GM18867 (cell line): ENCODE data around the gene HSPA1A.

Experiments used
- ATAC-seq: cut with Tn5 transposase; IDR thresholded peaks from one replicate; pipeline ENCODE4 v1.9.1; 2021; ENCODE audit warnings: mild to moderate bottlenecking, moderate library complexity; ENCODE audit not compliant: unreplicated experiment

HSPA1A gene

DNA sequence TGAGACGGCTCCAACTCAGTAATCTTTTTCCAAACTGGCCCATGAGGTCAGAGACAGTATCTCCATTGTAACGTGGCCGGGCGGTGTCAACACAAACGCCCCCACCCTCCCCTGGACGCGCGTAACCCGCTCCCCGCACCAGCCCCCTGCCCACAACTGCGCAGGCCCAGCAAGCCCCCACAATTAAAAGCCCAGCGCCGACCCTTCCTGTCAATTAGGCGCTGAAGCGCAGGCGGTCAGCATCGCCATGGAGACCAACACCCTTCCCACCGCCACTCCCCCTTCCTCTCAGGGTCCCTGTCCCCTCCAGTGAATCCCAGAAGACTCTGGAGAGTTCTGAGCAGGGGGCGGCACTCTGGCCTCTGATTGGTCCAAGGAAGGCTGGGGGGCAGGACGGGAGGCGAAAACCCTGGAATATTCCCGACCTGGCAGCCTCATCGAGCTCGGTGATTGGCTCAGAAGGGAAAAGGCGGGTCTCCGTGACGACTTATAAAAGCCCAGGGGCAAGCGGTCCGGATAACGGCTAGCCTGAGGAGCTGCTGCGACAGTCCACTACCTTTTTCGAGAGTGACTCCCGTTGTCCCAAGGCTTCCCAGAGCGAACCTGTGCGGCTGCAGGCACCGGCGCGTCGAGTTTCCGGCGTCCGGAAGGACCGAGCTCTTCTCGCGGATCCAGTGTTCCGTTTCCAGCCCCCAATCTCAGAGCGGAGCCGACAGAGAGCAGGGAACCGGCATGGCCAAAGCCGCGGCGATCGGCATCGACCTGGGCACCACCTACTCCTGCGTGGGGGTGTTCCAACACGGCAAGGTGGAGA lies at the start of gene HSPA1A, which contains the start of gene HSPA1L:
TSS of gene HSPA1A (plus strand) at position 519 of the 814 bp plus-strand sequence. CDS start at position 733, 214 bp downstream.
TSS of gene HSPA1L (minus strand) at position 259 of the 814 bp plus-strand sequence. CDS start 3,311 bp downstream, outside the sequence.
- peak; percentile 41 for ATAC-seq

DNA sequence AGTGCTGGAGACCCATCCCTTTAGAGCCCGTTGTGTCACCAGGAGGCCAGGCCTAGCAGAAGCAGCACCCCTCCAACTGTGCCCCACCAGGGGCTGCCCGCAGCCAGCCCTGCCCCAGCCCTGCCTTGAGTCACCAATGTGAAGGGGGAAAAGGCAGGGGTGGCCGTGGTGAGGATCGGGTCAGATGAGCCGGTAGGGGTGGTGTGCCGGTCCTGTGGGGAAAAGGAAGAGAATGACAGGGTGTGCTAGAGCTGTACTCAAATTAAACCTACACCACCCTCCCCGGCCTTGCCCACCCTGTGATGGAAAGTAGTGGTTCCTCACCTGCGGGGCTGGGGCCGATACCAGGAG lies 49.8 kb upstream of the HSPA1A start:
- no peak for ATAC-seq

DNA sequence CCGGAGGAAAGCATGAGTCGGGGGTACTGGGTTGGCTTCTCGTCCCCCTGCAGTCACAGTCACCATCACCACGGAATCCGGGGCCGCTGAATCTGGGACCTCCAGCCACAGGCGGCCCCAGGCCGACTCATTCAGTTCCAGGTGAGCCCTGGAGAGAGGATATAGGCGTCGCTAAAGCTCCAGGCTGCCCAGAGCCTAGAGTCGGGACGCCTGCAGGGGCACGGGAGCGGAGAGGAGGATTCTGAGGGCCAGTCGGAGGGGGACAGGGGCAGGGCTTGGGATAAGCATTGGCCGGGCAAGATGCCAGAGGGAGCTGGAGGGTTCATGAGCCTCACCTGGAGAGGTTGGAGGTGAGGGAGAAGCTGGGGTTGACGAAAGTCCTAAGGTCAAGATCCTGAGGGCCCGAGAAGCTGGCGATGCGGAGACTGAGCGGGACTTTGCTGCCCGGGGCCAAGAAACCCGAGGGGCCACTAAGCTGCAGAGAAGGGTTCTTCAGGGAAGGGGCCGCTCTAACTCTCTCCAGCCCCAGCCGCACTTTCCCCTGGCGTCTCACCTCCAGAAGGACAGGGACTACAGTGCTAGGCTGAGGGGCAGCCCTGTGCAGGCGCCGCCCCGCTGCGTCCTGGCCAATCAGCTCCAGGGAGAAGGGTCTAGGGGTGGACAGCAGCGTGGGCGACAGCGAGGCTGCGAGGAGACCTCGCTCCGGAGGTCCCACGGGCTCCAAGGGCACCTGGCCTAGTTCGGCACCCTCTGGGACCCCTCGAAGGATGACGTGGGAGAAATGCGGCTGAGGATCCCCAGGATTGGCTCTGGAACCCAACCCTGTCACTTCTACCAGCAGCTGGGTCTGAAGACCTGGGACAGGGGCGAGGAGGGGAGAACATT lies 49.2 kb upstream of the HSPA1A start:
- ATAC-seq: no peak

DNA sequence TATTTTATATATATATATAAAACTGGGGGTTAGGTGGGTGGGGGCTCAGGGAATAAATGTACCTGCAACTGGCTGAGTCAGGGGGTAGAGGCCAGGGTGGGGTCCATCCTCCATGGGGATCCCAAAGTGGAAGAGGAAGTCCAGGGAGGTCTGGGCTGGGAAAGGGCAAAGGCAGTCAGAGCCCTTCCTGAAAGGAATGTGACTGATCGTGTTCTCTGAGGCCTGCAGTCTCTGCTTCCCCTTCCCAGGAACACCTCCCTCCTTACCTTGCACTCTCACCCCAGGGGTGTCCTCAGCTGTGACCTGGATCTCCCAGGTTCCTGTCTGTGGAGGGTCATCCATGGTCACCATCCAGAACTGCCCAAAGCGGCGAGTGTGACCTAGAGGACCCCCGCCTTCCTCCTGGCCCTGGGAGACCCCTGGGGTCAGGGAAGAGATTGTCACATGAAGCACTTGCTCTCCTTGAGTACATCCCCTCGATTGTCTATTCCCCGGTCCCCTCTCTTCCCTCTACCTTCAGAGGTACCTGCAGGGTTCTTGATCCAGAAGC lies 48.2 kb upstream of the HSPA1A start:
- no peak for ATAC-seq

DNA sequence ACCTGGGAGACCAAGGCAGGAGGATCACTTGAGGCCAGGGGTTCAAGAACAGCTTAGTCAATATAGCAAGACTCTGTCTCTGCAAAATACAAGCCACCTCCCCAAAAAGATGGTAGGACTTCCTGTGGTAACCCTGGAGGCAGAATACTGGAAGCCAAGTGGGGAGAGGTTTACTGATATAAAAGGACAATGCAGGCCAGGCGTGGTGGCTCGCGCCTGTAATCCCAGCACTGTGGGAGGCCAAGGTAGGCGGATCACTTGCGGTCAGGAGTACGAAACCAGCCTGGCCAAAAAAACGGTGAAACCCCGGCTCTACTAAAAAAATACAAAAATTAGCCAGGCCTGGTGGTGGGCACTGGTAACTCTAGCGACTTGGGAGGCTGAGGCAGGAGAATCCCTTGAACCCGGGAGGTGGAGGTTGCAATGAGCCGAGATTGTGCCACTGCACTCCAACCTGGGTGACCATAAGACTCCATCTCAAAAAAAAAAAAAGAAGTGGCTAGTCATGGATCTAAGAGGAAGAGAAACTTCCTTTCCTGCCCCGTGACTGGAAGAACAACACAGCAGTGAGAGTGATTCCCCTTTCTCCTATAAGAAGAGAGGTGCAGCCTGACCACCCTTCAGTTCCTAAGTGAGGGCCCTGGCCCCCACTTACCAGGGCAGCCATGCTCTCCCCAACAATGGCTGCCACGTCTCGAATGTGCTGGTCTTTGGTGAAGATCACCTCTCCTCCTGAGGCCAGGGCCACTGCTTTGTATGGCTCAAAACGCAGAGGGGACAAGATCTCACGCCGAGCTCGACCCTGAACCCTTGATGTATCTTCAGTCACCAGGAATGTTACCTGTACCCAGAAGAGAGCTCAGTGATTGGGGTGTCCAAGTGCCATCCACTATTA lies 46.7 kb upstream of the HSPA1A start:
- ATAC-seq: no peak

DNA sequence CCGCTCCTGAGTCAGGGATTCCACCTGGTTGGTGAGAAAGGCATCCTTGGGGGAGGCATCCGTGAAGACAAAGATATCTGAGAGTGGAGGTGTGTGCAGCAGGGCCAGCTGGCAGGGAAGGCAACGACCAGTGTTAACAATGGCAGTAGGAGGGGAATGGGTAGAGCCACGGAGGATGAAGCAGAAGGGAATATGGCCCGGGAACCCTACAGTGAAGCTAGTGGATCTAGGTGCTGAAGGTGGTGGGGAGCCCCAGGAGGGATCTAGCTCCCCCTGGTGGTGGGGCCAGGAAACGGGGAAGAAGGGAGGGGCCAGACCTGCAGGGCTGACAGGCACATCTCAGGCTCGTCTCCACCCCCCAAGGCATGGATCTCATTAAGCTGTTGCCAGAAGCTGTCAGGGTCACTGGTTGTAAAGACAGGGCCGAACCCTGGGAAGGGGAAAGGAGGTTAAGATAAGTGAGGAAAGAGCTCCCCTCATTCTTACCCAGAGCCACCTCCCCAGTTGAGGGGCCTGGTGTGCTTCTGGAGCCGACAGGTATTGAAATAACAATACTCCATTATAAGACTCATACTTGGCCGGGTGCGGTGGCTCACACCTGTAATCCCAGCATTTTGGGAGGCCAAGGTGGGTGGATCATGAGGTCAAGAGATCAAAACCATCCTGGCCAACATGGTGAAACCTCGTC lies 45.5 kb upstream of the HSPA1A start:
- no peak for ATAC-seq

DNA sequence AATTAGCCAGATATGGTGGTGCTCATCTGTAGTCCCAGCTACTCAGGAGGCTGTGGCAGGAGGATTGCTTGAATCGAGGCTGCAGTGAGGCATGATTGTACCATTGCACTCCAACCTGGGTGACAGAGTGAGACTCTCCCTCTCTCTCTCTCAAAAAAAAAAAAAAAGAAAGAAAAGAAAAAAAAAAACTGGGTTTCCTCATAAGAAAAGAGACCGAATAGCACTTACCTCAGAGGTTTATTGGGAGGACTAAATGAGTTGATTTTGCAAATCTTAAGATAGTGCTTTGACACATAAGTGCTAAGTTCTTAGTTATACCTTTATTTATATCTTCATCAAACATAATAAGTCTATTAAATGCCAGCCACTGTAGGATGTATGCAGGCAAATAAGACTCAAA lies 44.5 kb upstream of the HSPA1A start:
- ATAC-seq: no peak

DNA sequence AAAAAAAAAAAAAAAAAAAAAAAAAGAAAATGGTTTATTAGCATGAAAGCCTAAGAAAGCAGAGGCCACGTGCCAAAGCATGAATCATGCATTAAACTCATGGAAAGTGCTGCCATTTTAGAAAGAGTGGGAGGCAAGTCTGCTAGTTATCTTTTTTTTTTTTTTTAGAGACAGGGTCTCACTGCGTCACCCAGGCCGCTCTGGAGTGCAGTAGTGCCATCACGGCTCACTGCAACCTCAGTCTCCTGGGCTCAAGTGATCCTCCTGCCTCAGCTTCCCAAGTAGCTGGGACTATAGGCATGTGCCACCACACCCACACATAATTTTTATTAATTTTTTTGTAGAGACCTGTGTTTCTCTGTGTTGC lies 43.4 kb upstream of the HSPA1A start:
- no peak for ATAC-seq

DNA sequence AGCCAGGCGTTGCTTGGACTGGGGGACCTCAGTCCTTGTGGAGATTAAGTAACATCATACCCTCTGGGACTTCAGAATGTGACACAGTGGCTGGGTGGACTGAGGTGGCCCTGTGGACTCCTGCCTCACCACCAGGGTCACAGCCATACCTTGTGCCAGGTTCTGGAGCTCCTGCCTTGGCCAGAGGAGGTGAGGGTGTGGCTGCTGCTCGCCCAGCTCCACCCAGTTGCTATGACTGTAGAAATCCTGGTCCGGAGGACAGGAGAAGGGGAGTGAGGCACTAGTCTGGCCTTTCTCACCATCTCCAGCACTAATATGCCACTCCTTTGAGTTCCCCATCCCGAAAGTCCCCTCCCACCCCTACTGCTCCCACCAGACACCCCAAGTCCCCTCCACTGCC lies 40.2 kb upstream of the HSPA1A start:
- ATAC-seq: no peak

DNA sequence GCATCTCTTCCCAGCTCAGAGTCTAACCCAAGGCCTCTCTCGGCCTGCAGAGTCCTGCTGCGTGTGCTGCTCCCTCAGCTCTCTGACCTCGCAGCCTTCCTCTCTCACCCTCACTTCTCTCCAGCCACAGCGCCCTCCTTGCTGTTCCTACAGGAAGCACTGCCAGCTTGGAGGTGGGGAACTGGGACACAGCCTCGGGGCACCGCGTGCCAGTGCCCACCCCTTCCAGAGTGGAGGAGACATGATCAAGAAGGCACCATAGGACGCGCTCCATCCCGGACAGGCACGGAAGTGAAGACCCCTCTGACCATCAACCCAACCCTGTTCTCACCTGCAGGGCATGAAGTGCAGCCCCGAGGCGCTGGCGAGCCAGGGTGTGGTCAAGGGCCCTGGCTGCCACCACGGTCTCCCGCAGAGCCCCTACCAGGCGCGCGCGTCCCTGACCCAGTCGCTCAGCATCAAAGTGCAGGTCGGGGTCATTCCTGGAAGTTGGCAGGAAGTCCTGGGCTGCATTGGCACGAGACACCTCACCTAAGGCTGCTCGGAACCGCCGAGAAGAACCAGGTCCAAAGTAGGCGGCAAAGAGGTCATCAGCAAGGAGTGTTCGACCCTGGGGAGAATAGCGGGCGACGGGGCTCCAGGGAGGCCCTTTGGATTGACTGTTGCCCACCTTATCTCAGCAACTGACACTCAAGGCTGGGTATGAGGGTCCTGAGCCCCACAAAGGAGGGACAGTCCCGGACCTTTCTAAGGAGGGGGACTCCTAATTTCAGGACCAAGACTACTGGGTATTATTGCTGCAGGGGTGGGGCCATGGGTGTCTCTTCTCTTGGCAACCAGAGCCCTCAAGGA lies 39.5 kb upstream of the HSPA1A start:
- no peak for ATAC-seq

DNA sequence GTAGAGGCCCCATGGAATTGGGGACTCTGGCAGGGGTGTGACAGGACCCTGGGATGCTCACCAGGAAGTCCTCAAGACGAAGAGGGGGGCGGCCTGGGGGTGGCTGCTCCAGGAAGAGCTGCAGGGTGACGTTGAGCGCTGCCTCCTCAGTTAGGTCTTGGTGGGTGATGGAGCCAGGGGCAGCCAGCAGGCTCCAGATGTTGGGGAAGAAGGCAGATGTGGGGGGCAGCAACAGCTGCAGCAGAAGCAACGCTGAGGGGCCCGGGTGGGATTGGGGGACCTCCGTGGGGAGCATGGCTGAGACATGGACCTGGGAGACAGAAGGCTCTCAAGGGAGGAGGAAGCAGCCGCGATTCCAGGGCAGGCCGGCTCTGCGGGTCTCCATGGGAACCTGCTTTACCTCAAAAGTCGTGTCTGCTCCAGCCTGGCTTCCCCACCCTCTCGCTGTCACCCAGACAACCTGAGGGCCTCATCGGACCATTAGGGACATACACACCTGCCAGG lies 38.8 kb upstream of the HSPA1A start:
- no peak for ATAC-seq

DNA sequence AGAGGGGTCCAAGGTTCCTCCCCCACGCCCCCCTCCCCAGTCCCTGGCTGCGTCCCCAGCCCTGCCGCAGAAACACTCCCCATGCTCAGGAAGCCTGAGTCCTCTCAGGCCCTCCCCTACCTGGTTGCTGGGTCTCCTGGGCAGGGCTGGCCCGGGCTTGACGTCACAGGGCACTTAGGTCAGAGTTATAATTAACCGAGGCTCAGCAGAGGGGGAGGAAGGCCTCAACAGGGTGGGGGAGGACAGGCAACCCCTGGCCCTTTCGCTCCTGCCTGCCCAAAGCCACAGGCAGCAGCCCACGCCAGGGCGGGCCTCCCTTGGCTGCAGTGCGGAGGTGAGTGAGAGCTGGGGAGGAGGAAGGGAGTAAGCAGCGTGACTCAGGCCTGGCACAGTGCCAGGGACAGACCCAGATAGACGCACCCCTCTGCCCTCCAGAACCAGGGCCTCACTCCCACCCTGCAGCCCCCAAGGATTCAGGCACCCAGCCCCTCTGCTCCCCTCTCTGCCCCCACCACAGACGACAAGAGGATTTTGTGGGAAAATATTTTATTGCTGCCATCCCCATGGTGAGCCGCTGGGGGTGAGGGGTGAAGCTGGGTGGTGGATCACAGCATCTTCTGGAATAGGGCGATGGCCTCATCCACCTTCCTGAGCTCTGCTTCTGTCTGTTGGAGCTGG lies 38.2 kb upstream of the HSPA1A start, which contains the start of gene VWA7:
TSS of gene VWA7 (minus strand) at position 340 of the 678 bp plus-strand sequence. CDS start 549 bp downstream, outside the sequence.
- ATAC-seq: no peak

DNA sequence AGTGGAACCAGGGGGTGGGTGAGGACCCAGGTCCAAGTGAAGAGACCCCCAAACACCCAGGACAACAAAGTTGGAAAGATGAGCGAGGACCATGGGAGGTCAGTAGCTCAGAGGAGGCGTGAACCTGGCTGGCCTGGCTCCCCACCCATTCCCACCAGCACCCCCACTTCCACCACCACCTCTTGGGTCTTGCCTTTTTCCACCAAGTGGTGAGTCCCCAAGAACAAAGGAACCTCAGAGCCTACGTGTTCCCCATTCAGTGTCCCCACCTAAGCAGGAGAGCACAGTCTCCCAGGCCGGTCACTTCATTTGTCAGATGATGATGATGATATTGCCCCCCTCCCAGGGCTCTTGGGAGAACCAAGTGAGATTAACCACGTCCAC lies 37.7 kb upstream of the HSPA1A start:
- no peak for ATAC-seq

DNA sequence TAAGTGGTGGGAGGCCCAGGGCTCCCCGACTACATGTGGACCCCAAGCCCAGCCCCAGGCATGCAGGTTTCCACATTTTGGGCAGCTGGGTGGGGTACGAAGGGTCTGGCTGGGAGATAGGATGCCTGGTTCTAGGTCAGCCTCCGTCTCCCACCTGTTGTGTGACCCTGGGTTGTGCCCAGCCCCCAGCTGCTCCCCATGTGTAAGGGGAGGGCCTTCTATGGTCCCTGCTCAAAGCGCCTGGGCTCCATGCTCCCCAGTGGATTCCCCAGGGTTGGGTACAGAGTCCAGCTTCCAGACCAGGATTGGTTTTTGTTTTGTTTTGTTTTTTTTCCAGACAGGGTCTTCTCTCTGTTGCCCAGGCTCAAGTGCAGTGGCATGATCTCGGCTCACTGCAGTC lies 37.1 kb upstream of the HSPA1A start:
- ATAC-seq: no peak

DNA sequence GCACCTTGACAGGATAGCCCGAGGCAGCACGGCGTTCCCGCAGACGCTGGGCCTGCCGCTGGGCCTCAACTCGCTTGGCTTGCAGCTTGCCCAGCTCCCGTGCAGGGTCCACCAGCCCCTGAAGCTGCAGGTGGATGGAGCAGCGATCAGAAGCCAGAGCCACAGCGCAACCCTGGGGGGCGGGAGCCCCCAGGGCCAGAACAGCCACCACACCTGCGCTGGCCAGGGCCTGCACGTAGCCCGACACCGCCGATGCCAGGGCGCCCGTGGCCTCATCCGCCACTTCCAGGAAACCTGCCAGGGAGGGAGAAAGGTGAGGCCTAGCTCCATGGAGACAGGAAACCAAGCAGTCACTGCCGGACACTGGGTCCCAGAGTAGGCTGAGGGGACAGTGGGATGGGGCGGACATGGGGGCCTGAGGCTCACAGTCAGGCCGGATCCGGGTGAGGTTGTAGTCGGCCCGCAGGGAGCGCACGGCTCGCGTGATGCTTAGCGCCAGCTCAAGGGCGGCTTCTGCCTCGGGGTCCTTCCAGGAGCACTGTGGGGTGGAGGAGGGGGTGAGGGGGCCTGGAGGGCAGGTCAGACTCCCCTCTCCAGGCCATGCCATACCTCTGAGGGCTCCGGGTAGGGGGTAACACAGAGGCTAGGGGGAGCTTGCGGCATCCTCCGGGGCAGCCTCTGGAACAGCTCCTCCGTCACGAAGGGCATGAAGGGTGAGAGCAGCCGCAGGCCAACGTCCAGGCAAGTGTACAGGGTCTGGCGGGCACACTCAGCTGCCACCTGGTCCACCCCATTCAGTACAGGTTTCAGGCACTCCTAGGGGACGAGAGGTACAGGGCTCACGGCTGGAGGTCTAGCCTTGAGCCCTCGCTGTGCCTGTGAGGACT lies 36.1 kb upstream of the HSPA1A start:
- no peak for ATAC-seq

DNA sequence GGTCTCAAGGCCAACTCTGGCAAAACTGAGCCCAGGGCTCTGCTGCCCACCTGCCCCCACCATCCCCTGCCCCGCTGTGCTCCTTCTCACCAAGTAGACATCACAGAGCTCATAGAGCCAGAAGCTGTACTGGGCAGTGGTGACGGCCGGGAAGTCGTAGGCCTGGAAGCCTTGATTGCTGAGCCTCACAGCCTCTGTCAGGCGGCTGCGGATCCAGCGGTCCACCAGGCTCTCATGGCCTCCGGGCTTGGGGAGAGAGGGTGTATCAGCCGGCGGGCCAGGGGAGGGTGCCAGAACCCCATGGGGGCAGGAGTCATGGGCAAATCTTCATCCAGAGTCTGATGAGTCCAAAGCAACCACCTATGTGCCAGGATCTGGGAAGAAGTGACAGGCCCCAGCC lies 35.4 kb upstream of the HSPA1A start:
- no peak for ATAC-seq

DNA sequence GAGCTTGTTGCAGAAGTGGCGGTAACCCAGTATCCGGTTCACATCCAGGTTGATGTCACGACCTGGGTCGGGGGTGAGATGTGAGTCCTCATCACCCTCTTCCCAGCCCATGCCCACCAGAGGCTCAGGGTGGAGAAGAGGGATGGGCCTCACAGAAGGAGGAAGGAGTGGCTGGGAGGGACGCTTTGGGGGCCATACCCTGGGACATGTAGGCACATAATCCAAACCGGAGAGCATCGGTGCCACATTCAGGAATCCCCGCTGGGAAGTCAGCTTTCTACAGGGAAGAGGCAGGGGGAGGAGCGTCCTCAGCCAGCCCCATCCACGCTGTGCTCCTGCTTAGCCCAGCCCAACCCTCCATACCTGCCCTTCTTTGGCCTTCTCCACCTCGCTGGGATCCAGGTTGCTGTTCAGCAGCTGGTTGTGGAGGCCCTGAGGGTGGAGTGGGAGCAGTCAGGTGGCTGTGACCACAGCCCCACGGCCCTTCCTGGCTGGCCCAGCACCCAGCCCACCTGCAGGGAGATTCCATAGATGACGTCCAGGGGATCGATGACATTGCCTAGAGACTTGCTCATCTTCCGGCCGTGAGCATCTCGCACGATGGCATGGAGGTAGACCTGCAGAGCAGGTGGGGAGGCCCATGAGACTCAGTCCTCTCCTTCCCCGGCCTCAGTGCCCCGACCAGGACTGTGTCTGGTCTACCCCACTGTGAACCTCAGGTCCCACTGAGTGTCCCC lies 34.7 kb upstream of the HSPA1A start:
- ATAC-seq: no peak
